Stimulated activated effector memory CD8-positive, alpha-beta T cell treated with anti-CD3 and anti-CD28 coated beads, Interleukin-12 subunit alpha, Interleukin-12 subunit beta, amount 100 ng/mL, for 72 hours (primary cell): ENCODE data around the gene PCDHGB3.
A peak's percentile ranks its signal among the peaks of the same experiment; 100 is the strongest.

Experiments used
- ATAC-seq: fragments of 150-1000 bp; cut with Tn5 transposase; 2 replicates; pipeline ENCODE4 v1.10.0; 2021
- DNase-seq, 2 donors: peaks; one replicate each; pipeline ENCODE4 v3.0.0; 2021 to 2022; ENCODE audit warnings: low spot score in 2 of 2
- H3K27ac Mint-ChIP-seq: one replicate; pipeline ENCODE4 v1.8.0; 2022; ENCODE audit warnings: mild to moderate bottlenecking, mixed read lengths
- H3K36me3 Mint-ChIP-seq: one replicate; pipeline ENCODE4 v1.8.0; 2022; ENCODE audit warnings: mild to moderate bottlenecking, mixed read lengths
- H3K4me1 Mint-ChIP-seq: one replicate; pipeline ENCODE4 v1.8.0; 2022; ENCODE audit warnings: mixed read lengths
- H3K4me3 Mint-ChIP-seq: one replicate; pipeline ENCODE4 v1.8.0; 2022; ENCODE audit warnings: mild to moderate bottlenecking, mixed read lengths
- H3K9me3 Mint-ChIP-seq: one replicate; pipeline ENCODE4 v1.8.0; 2022; ENCODE audit warnings: mixed read lengths

PCDHGB3 gene

GRCh38 chr5:141349917-141350619, 20.0 kb upstream of the PCDHGB3 start, which contains the start of gene PCDHGB1:
Gene PCDHGB1, plus strand, starts transcription at chr5:141350099. Its CDS starts 162 bp downstream, at chr5:141350261.
- Mint-ChIP-seq H3K4me1 (peaks cover 6% of the 10 kb centered on the region), H3K27ac (no peak within 1 kb of the TSS), H3K36me3 (no peaks in the 10 kb centered on the region), H3K9me3 (peaks cover 12% of the 10 kb centered on the region), H3K4me3 (peak within 1 kb of the TSS; percentile 54)
- DNase-seq, result peak in 1 of 2 donors; percentile 51
- ATAC-seq, result peak; percentile 57

DNA sequence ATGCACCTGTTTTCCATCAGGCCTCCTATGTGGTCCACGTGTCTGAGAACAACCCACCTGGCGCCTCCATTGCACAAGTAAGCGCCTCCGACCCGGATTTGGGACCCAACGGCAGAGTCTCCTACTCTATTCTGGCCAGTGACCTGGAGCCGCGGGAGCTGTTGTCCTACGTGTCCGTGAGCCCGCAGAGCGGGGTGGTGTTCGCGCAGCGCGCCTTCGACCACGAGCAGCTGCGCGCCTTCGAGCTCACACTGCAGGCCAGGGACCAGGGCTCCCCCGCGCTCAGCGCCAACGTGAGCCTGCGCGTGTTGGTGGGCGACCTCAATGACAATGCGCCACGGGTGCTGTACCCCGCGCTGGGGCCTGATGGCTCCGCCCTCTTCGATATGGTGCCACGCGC, 18.5 kb upstream of the PCDHGB3 start:
- ATAC-seq (no peak), DNase-seq (no peak)
- Mint-ChIP-seq H3K4me3 (no peak overlapping the region), H3K27ac (no peak overlapping the region), H3K9me3 (peaks cover 8% of the 10 kb centered on the region), H3K4me1 (peaks cover 6% of the 10 kb centered on the region), H3K36me3 (no peaks in the 10 kb centered on the region)

DNA sequence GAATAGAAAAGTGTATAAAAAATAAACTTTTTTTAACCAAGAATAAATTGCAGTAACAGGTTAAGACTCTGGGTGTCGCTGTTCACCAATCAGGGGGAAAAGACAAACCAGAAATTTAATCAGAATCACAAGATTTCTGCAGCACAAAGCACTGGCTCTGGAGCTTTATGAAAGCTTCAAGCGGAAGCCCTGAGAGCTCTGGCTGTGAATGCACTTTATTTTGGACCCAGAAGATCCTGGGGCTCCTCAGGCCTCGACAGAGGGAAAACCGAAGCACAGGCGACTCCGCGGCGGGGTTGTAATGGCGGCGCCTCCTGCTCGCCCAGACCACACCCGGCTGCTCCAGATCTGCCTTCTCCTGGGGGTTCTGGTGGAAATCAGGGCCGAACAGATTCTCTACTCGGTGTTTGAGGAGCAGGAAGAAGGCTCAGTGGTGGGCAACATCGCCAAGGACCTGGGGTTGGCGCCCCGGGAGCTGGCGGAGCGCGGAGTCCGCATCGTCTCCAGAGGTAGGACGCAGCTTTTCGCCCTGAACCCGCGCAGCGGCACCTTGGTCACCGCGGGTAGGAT, 15.1 kb upstream of the PCDHGB3 start, which contains the start of gene PCDHGA4:
Gene PCDHGA4, plus strand, starts transcription at position 122 of the 570 bp plus-strand sequence. Its CDS starts 87 bp downstream, at position 209.
- ATAC-seq (no peak), DNase-seq (peak in 1 of 2 donors; percentile 45)
- H3K9me3 Mint-ChIP-seq, result peaks cover 6% of the 10 kb centered on the region
- peak within 1 kb of the TSS; percentile 39 for H3K4me3 Mint-ChIP-seq
- H3K36me3 Mint-ChIP-seq, result no peaks in the 10 kb centered on the region
- H3K27ac Mint-ChIP-seq, result no peak within 1 kb of the TSS
- H3K4me1 Mint-ChIP-seq, result peaks cover 9% of the 10 kb centered on the region

GRCh38 chr5:141355641-141356040, 14.4 kb upstream of the PCDHGB3 start:
- DNase-seq, result no peak
- Mint-ChIP-seq H3K36me3 (no peaks in the 10 kb centered on the region), H3K4me1 (peaks cover 6% of the 10 kb centered on the region), H3K9me3 (peaks cover 4% of the 10 kb centered on the region), H3K27ac (no peak overlapping the region), H3K4me3 (no peak overlapping the region)
- ATAC-seq, result no peak

GRCh38 chr5:141356133-141356532, 13.9 kb upstream of the PCDHGB3 start:
- Mint-ChIP-seq H3K4me3 (no peak overlapping the region), H3K27ac (no peak overlapping the region), H3K4me1 (peaks cover 6% of the 10 kb centered on the region), H3K9me3 (peaks cover 4% of the 10 kb centered on the region), H3K36me3 (no peaks in the 10 kb centered on the region)
- ATAC-seq, result no peak
- no peak for DNase-seq

GRCh38 chr5:141356950-141357349, 13.1 kb upstream of the PCDHGB3 start:
- Mint-ChIP-seq H3K27ac (no peak overlapping the region), H3K9me3 (peaks cover 7% of the 10 kb centered on the region), H3K4me1 (peaks cover 6% of the 10 kb centered on the region), H3K4me3 (no peak overlapping the region), H3K36me3 (no peaks in the 10 kb centered on the region)
- DNase-seq, result no peak
- ATAC-seq, result no peak

DNA sequence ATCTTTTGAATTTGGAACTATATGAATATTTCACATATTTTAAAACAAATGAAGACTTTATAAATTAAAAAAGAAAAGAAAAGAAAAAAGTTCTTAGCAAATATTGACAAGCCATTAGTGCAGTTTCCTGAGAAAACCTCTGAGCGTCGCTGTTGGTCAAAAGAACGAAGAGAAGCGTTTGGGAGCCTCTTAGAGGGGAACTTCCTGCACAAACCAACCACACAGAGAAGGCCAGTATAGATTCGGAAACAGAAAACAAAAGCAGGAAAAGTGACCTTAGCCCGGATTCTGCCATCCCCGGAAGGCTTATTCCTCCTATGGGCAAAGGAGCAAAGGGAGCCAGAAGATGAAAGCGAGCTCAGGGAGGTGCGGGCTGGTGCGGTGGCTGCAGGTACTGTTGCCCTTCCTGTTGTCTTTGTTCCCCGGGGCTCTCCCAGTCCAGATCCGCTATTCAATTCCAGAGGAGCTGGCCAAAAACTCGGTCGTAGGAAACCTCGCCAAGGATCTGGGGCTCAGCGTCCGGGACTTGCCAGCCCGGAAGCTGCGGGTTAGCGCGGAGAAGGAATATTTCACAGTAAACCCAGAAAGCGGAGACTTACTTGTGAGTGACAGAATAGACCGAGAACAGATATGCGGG, 10.1 kb upstream of the PCDHGB3 start, which contains the start of gene PCDHGB2:
Gene PCDHGB2, plus strand, starts transcription at position 205 of the 637 bp plus-strand sequence. Its CDS starts 142 bp downstream, at position 347.
- peak within 1 kb of the TSS; percentile 63 for H3K27ac Mint-ChIP-seq
- H3K36me3 Mint-ChIP-seq, result no peaks in the 10 kb centered on the region
- peaks cover 10% of the 10 kb centered on the region for H3K9me3 Mint-ChIP-seq
- DNase-seq (no peak), ATAC-seq (peak; percentile 28)
- peaks cover 6% of the 10 kb centered on the region for H3K4me1 Mint-ChIP-seq
- H3K4me3 Mint-ChIP-seq, result peak within 1 kb of the TSS; percentile 74

- ATAC-seq (no peak), DNase-seq (no peak)
- Mint-ChIP-seq H3K4me1 (peaks cover 6% of the 10 kb centered on the region), H3K9me3 (peaks cover 16% of the 10 kb centered on the region), H3K27ac (no peak overlapping the region), H3K36me3 (no peaks in the 10 kb centered on the region), H3K4me3 (no peak overlapping the region)
Measured at GRCh38 chr5:141360685-141361084, 9.4 kb upstream of the PCDHGB3 start.

- Mint-ChIP-seq H3K27ac (no peak overlapping the region), H3K36me3 (no peaks in the 10 kb centered on the region), H3K4me1 (peaks cover 6% of the 10 kb centered on the region), H3K4me3 (no peak overlapping the region), H3K9me3 (peaks cover 17% of the 10 kb centered on the region)
- ATAC-seq (no peak), DNase-seq (no peak)
Measured at GRCh38 chr5:141362719-141363118, 7.3 kb upstream of the PCDHGB3 start.

- no peak for ATAC-seq
- Mint-ChIP-seq H3K9me3 (peaks cover 17% of the 10 kb centered on the region), H3K36me3 (no peaks in the 10 kb centered on the region), H3K4me3 (no peak within 1 kb of the TSS), H3K4me1 (peaks cover 6% of the 10 kb centered on the region), H3K27ac (no peak within 1 kb of the TSS)
- DNase-seq, result no peak
Measured at GRCh38 chr5:141363952-141364660, 5.9 kb upstream of the PCDHGB3 start, which contains the start of gene PCDHGA5. Gene PCDHGA5, plus strand, starts transcription at chr5:141364162. Its CDS starts 169 bp downstream, at chr5:141364331.

GRCh38 chr5:141366016-141366896, 3.8 kb upstream of the PCDHGB3 start:
- Mint-ChIP-seq H3K4me3 (no peak overlapping the region), H3K36me3 (no peaks in the 10 kb centered on the region), H3K9me3 (peaks cover 17% of the 10 kb centered on the region), H3K27ac (no peak overlapping the region), H3K4me1 (peaks cover 6% of the 10 kb centered on the region)
- ATAC-seq, result no peak
- DNase-seq, result no peak

DNA sequence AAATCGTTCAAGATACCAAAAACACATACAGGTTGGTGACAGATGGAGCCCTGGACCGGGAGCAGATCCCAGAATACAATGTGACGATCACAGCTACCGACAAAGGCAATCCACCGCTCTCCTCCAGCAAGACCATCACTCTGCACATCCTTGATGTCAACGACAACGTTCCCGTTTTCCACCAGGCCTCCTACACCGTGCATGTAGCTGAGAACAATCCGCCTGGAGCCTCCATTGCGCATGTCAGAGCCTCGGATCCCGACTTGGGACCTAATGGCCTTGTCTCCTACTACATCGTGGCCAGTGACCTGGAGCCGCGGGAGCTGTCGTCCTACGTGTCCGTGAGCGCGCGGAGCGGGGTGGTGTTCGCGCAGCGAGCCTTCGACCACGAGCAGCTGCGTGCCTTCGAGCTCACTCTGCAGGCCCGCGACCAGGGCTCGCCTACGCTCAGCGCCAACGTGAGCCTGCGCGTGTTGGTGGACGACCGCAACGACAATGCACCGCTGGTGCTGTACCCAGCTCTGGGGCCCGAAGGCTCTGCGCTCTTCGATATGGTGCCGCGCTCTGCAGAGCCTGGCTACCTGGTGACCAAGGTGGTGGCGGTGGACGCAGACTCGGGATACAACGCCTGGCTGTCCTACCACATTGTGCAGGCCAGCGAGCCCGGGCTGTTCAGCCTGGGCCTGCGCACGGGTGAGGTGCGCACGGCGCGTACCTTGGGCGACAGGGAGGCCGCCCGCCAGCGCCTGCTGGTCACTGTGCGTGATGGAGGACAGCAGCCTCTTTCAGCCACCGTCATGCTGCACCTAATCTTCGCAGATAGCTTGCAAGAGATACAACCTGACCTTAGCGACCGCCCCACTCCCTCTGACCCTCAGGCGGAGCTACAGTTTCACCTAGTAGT, 1.8 kb downstream of the PCDHGB3 start:
- H3K27ac Mint-ChIP-seq, result no peak overlapping the region
- peaks cover 11% of the 10 kb centered on the region for H3K9me3 Mint-ChIP-seq
- no peaks in the 10 kb centered on the region for H3K36me3 Mint-ChIP-seq
- no peak overlapping the region for H3K4me3 Mint-ChIP-seq
- peaks cover 6% of the 10 kb centered on the region for H3K4me1 Mint-ChIP-seq
- DNase-seq (no peak), ATAC-seq (no peak)

- H3K4me1 Mint-ChIP-seq, result peaks cover 6% of the 10 kb centered on the region
- H3K4me3 Mint-ChIP-seq, result peak within 1 kb of the TSS; percentile 20
- H3K9me3 Mint-ChIP-seq, result peaks cover 11% of the 10 kb centered on the region
- no peak within 1 kb of the TSS for H3K27ac Mint-ChIP-seq
- DNase-seq (no peak), ATAC-seq (no peak)
- H3K36me3 Mint-ChIP-seq, result no peaks in the 10 kb centered on the region
Measured at GRCh38 chr5:141373673-141374317, 3.8 kb downstream of the PCDHGB3 start, which contains the start of gene PCDHGA6. Gene PCDHGA6, plus strand, starts transcription at chr5:141373891. Its CDS starts 193 bp downstream, at chr5:141374084.
